Measurements from ENCODE around the gene GDPD3. TPM values are rescaled to one million over a fixed set of nuclear protein-coding genes. Genes with fewer than 3 reads are reported as not detected.
A peak's percentile ranks its signal among the peaks of the same experiment; 100 is the strongest.

The GDPD3 gene
- total and polyA plus RNA-seq, 2 of the 13 experiments (the other 11 are each of a cell fraction or from before 2014, with no cell fraction given): 18.7 to 20.6 TPM

GRCh38 chr16:30096105-30096861 lies 17.1 kb downstream of the GDPD3 start, which contains the start of gene YPEL3 (continued):
- TF ChIP-seq, protein P1, sequence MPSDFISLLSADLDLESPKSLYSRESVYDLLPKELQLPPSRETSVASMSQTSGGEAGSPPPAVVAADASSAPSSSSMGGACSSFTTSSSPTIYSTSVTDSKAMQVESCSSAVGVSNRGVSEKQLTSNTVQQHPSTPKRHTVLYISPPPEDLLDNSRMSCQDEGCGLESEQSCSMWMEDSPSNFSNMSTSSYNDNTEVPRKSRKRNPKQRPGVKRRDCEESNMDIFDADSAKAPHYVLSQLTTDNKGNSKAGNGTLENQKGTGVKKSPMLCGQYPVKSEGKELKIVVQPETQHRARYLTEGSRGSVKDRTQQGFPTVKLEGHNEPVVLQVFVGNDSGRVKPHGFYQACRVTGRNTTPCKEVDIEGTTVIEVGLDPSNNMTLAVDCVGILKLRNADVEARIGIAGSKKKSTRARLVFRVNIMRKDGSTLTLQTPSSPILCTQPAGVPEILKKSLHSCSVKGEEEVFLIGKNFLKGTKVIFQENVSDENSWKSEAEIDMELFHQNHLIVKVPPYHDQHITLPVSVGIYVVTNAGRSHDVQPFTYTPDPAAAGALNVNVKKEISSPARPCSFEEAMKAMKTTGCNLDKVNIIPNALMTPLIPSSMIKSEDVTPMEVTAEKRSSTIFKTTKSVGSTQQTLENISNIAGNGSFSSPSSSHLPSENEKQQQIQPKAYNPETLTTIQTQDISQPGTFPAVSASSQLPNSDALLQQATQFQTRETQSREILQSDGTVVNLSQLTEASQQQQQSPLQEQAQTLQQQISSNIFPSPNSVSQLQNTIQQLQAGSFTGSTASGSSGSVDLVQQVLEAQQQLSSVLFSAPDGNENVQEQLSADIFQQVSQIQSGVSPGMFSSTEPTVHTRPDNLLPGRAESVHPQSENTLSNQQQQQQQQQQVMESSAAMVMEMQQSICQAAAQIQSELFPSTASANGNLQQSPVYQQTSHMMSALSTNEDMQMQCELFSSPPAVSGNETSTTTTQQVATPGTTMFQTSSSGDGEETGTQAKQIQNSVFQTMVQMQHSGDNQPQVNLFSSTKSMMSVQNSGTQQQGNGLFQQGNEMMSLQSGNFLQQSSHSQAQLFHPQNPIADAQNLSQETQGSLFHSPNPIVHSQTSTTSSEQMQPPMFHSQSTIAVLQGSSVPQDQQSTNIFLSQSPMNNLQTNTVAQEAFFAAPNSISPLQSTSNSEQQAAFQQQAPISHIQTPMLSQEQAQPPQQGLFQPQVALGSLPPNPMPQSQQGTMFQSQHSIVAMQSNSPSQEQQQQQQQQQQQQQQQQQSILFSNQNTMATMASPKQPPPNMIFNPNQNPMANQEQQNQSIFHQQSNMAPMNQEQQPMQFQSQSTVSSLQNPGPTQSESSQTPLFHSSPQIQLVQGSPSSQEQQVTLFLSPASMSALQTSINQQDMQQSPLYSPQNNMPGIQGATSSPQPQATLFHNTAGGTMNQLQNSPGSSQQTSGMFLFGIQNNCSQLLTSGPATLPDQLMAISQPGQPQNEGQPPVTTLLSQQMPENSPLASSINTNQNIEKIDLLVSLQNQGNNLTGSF (CRISPR knock-in tag; IDR thresholded peaks at IDR 0.05): 0 out of 2 replicates have a peak, but pooled peaks have one; percentile 38
- TF ChIP-seq SRF (IDR thresholded peaks at IDR 0.05; ENCODE audit: low read depth, low read length) (no peak), FOXP1 (IDR thresholded peaks at IDR 0.05) (no peak), FOXP1 (CRISPR knock-in tag; IDR thresholded peaks at IDR 0.05) (peak; percentile 46; the same call in 1 of the 2 replicates), TGIF2 (CRISPR knock-in tag; IDR thresholded peaks at IDR 0.05) (peak; percentile 41; the same call in 1 of the 2 replicates), ZNF556 (CRISPR knock-in tag; IDR thresholded peaks at IDR 0.05; ENCODE audit: borderline replicate concordance) (peak; percentile 82), MYC (CRISPR knock-in tag; IDR thresholded peaks at IDR 0.05; ENCODE audit: borderline replicate concordance) (peak; percentile 71), ZNF143 (CRISPR knock-in tag; IDR thresholded peaks at IDR 0.05) (peak; percentile 38), ZNF513 (CRISPR knock-in tag; conservative IDR thresholded peaks at IDR 0.05) (no peak), ZFP36 (IDR thresholded peaks at IDR 0.05; ENCODE audit: borderline replicate concordance, low read depth, low read length, partially characterized antibody) (no peak), MAF1 (CRISPR knock-in tag; IDR thresholded peaks at IDR 0.05; ENCODE audit: borderline replicate concordance) (no peak)
- TF ChIP-seq, protein P2, sequence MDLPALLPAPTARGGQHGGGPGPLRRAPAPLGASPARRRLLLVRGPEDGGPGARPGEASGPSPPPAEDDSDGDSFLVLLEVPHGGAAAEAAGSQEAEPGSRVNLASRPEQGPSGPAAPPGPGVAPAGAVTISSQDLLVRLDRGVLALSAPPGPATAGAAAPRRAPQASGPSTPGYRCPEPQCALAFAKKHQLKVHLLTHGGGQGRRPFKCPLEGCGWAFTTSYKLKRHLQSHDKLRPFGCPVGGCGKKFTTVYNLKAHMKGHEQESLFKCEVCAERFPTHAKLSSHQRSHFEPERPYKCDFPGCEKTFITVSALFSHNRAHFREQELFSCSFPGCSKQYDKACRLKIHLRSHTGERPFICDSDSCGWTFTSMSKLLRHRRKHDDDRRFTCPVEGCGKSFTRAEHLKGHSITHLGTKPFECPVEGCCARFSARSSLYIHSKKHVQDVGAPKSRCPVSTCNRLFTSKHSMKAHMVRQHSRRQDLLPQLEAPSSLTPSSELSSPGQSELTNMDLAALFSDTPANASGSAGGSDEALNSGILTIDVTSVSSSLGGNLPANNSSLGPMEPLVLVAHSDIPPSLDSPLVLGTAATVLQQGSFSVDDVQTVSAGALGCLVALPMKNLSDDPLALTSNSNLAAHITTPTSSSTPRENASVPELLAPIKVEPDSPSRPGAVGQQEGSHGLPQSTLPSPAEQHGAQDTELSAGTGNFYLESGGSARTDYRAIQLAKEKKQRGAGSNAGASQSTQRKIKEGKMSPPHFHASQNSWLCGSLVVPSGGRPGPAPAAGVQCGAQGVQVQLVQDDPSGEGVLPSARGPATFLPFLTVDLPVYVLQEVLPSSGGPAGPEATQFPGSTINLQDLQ (CRISPR knock-in tag; IDR thresholded peaks at IDR 0.05): no peak
- TF ChIP-seq, protein P3, sequence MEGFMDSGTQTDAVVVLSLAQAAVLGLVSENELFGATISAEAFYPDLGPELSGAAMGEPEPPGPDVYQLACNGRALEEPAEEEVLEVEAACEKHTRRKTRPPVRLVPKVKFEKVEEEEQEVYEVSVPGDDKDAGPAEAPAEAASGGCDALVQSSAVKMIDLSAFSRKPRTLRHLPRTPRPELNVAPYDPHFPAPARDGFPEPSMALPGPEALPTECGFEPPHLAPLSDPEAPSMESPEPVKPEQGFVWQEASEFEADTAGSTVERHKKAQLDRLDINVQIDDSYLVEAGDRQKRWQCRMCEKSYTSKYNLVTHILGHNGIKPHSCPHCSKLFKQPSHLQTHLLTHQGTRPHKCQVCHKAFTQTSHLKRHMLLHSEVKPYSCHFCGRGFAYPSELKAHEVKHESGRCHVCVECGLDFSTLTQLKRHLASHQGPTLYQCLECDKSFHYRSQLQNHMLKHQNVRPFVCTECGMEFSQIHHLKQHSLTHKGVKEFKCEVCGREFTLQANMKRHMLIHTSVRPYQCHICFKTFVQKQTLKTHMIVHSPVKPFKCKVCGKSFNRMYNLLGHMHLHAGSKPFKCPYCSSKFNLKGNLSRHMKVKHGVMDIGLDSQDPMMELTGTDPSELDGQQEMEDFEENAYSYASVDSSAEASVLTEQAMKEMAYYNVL (CRISPR knock-in tag; IDR thresholded peaks at IDR 0.05; ENCODE audit: borderline replicate concordance): peak; percentile 62; the same call in 1 of the 2 replicates
- TF ChIP-seq, protein P4, sequence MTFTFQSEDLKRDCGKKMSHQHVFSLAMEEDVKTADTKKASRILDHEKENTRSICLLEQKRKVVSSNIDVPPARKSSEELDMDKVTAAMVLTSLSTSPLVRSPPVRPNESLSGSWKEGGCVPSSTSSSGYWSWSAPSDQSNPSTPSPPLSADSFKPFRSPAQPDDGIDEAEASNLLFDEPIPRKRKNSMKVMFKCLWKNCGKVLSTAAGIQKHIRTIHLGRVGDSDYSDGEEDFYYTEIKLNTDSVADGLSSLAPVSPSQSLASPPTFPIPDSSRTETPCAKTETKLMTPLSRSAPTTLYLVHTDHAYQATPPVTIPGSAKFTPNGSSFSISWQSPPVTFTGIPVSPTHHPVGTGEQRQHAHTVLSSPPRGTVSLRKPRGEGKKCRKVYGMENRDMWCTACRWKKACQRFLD (CRISPR knock-in tag; IDR thresholded peaks at IDR 0.05; ENCODE audit: borderline replicate concordance): no peak

Data from HepG2 (cell line).